ENCODE measurements around the gene CFP. TPM values are rescaled to one million over a fixed set of nuclear protein-coding genes. Genes with fewer than 3 reads are reported as not detected.

Gene CFP
- total RNA-seq, 1 experiment from 2014 or later: 0.11 TPM

- no peaks in the 10 kb centered on the region for H3K9me3 ChIP-seq (ENCODE audit: low read length)
- no peak overlapping the region for H3K4me3 ChIP-seq (ENCODE audit: low read length)
- H3K27ac ChIP-seq (ENCODE audit: low read length): no peak overlapping the region
- no peak overlapping the region for H2AFZ ChIP-seq (ENCODE audit: low read length)
- H3K36me3 ChIP-seq (ENCODE audit: insufficient read depth, low read length): no peaks in the 10 kb centered on the region
- no peaks in the 10 kb centered on the region for H3K4me1 ChIP-seq (ENCODE audit: low read length)
- H3K4me2 ChIP-seq (ENCODE audit: low read depth, low read length, poor library complexity, severe bottlenecking): no peak overlapping the region
- H3K9ac ChIP-seq (ENCODE audit: low read length): no peak overlapping the region
- no peaks in the 10 kb centered on the region for H4K20me1 ChIP-seq (ENCODE audit: insufficient read depth, low read depth, low read length)
- H3K79me2 ChIP-seq (ENCODE audit: low read length): no peaks in the 10 kb centered on the region
- peak; percentile 29 for DNase-seq
- H3K9me2 ChIP-seq (replicated peaks; ENCODE audit: insufficient read depth, low read length): no peaks in the 10 kb centered on the region
- no peaks in the 10 kb centered on the region for H3K27me3 ChIP-seq (ENCODE audit: low read length)
These were observed 55.6 kb downstream of the CFP start for GRCh38 chrX:47574076-47574546.

GRCh38 chrX:47573341-47574075 is 56.2 kb downstream of the CFP start:
- Histone ChIP-seq H3K79me2 (ENCODE audit: low read length) (no peaks in the 10 kb centered on the region), H3K9me2 (replicated peaks; ENCODE audit: insufficient read depth, low read length) (no peaks in the 10 kb centered on the region), H3K9ac (ENCODE audit: low read length) (no peak overlapping the region), H2AFZ (ENCODE audit: low read length) (no peak overlapping the region), H3K27me3 (ENCODE audit: low read length) (no peaks in the 10 kb centered on the region), H3K36me3 (ENCODE audit: insufficient read depth, low read length) (no peaks in the 10 kb centered on the region), H3K4me3 (ENCODE audit: low read length) (no peak overlapping the region), H3K9me3 (ENCODE audit: low read length) (no peaks in the 10 kb centered on the region), H4K20me1 (ENCODE audit: insufficient read depth, low read depth, low read length) (no peaks in the 10 kb centered on the region), H3K4me1 (ENCODE audit: low read length) (no peaks in the 10 kb centered on the region), H3K4me2 (ENCODE audit: low read depth, low read length, poor library complexity, severe bottlenecking) (no peak overlapping the region), H3K27ac (ENCODE audit: low read length) (no peak overlapping the region)
- DNase-seq: peak; percentile 27

Small RNA genes within 50 kb of the gene (small RNA-seq; reads per million reads assigned to genes)
- gene MIR4769: not detected

Other genes with a start within 250 kb of the CFP start
- gene ZNF41, start 146.7 kb downstream of the CFP start, total RNA-seq (2014; rRNA removed; shearing (Covaris generic); ENCODE audit: low replicate concordance): 9.7 and 11.1 TPM in 2 replicates
- gene ARAF, start 68.7 kb downstream of the CFP start, total RNA-seq (2014; rRNA removed; shearing (Covaris generic); ENCODE audit: low replicate concordance): 16.4 and 16.5 TPM in 2 replicates
- 0.29 and 0.56 TPM in 2 replicates for gene TIMP1, start 47.5 kb downstream of the CFP start, total RNA-seq (2014; rRNA removed; shearing (Covaris generic); ENCODE audit: low replicate concordance)
- gene SYN1, start 10.1 kb downstream of the CFP start, total RNA-seq (2014; rRNA removed; shearing (Covaris generic); ENCODE audit: low replicate concordance): not detected in 2 replicates
- gene ELK1, start 20.6 kb upstream of the CFP start, total RNA-seq (2014; rRNA removed; shearing (Covaris generic); ENCODE audit: low replicate concordance): 24.2 and 27.8 TPM in 2 replicates
- gene UXT, start 29.2 kb upstream of the CFP start, total RNA-seq (2014; rRNA removed; shearing (Covaris generic); ENCODE audit: low replicate concordance): 191 and 202 TPM in 2 replicates
- 6.1 and 12.3 TPM in 2 replicates for gene ZNF81, start 207.0 kb upstream of the CFP start, total RNA-seq (2014; rRNA removed; shearing (Covaris generic); ENCODE audit: low replicate concordance)

Measured in Karpas-422 (cell line).